ENCODE results near the gene CASK.

CASK gene, protein sequence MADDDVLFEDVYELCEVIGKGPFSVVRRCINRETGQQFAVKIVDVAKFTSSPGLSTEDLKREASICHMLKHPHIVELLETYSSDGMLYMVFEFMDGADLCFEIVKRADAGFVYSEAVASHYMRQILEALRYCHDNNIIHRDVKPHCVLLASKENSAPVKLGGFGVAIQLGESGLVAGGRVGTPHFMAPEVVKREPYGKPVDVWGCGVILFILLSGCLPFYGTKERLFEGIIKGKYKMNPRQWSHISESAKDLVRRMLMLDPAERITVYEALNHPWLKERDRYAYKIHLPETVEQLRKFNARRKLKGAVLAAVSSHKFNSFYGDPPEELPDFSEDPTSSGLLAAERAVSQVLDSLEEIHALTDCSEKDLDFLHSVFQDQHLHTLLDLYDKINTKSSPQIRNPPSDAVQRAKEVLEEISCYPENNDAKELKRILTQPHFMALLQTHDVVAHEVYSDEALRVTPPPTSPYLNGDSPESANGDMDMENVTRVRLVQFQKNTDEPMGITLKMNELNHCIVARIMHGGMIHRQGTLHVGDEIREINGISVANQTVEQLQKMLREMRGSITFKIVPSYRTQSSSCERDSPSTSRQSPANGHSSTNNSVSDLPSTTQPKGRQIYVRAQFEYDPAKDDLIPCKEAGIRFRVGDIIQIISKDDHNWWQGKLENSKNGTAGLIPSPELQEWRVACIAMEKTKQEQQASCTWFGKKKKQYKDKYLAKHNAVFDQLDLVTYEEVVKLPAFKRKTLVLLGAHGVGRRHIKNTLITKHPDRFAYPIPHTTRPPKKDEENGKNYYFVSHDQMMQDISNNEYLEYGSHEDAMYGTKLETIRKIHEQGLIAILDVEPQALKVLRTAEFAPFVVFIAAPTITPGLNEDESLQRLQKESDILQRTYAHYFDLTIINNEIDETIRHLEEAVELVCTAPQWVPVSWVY

GRCh38 chrX:41923211-41923977 is at the start of gene CASK:
CASK (minus strand) TSS chrX:41923554; CDS start chrX:41922988, 566 bp downstream.
- peak within 1 kb of the TSS; percentile 73 for H3K4me3 ChIP-seq (ENCODE audit: low read depth, low read length)
- DNase-seq (ENCODE audit: low read depth), result peak; percentile 92
- TF ChIP-seq CTCF (conservative IDR thresholded peaks at IDR 0.05; ENCODE audit: low read depth, low read length), result no peak

DNA sequence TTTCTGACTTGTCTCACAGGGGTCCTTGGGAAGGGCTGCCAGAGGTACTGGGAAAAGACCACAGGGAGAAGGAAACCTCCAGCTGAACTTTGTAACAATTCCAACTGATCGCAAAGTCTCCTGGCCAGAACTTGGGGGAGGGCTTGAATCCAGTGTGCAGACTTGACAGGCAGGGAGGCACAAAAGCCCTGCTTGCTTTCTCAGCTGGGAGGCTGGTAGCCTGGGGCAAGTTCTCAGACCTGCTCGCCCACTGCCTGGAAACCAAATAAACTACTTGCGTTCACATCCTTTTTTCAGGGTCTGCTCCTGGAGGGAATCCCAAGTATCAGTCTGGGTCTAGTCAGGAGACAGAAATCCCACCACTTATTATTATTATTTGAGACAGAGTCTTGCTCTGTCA is 48.0 kb upstream of the CASK start:
- TF ChIP-seq CTCF (conservative IDR thresholded peaks at IDR 0.05; ENCODE audit: low read depth, low read length), result no peak

GRCh38 chrX:41970419-41970818 is 47.1 kb upstream of the CASK start:
- H3K4me3 ChIP-seq (ENCODE audit: low read depth, low read length), result no peak overlapping the region
- DNase-seq (ENCODE audit: low read depth), result no peak
- no peak for TF ChIP-seq CTCF (conservative IDR thresholded peaks at IDR 0.05; ENCODE audit: low read depth, low read length)

More for the DNA sequence above, 48.0 kb upstream of the CASK start:
- DNase-seq (ENCODE audit: low read depth), result no peak
- no peak overlapping the region for H3K4me3 ChIP-seq (ENCODE audit: low read depth, low read length)

DNA sequence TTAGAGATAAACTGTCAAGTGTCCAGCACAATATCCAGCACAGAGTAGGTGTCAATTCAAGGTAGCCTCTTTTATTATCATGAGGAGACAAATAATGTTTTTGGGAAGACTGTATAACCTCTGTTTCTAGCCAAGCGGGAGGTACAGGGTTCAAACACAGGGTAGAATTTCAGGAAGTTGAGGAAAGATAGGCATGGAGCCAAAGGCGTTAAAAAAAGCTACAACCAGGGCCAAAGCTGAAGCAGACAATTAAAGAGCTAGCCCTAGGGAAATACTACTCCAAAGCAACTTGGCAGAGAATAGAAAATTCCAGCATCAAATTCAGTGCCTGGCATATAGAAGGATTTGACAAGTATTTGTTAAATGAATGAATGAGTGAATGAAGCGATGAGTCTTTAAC is 40.0 kb upstream of the CASK start:
- DNase-seq (ENCODE audit: low read depth), result peak; percentile 1
- no peak overlapping the region for H3K4me3 ChIP-seq (ENCODE audit: low read depth, low read length)
- no peak for TF ChIP-seq CTCF (conservative IDR thresholded peaks at IDR 0.05; ENCODE audit: low read depth, low read length)

DNA sequence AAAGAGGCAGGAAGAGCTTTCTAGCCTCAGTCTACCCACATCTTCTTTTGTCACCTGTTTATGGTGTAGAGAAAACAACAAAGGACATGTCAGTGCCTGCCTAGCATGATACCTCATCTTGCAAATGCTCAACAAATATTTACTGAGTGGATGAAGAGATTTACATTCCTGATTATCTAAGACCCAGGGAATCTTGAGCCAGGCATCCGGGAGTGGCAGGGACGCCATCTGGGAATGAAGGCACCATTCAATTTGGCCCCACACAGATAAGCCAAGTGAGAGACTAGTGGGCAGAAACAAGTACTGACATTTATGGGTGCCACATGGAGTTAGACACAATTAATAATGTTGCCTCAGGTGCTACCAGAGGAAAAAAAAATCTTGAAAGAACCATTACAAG is 36.8 kb upstream of the CASK start:
- no peak overlapping the region for H3K4me3 ChIP-seq (ENCODE audit: low read depth, low read length)
- TF ChIP-seq CTCF (conservative IDR thresholded peaks at IDR 0.05; ENCODE audit: low read depth, low read length), result no peak
- DNase-seq (ENCODE audit: low read depth), result no peak

DNA sequence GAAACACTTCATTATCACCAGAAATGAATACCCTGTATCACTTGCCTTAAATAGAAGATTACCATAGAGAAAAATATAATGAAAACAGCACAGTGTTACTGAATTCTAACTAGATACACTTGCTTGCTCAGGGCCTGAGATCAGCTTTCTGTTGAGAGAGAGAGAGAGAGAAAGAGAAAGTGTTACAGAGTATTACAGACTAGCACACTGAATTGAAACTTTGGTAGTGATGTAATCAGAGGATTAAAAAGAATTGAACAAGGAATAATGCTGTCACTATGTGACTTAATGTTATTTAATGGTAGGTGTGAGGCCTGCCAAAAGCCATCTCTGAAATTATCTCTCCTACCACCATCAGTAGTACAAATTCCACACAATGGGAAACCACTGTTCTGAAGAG is 35.5 kb upstream of the CASK start:
- no peak for TF ChIP-seq CTCF (conservative IDR thresholded peaks at IDR 0.05; ENCODE audit: low read depth, low read length)
- no peak overlapping the region for H3K4me3 ChIP-seq (ENCODE audit: low read depth, low read length)
- DNase-seq (ENCODE audit: low read depth), result no peak
